Brain microvascular endothelial cell (primary cell): ENCODE measurements around the gene GSAP.
A peak's percentile ranks its signal among the peaks of the same experiment; 100 is the strongest.

ENCODE experiments used
- DNase-seq: peaks from one replicate; pipeline ENCODE4 v3.0.0-alpha.2; 2020
- H3K27ac ChIP-seq: fragments of 250-450 bp; sonication (Bioruptor Pico); 2 replicates; pipeline ENCODE4 v1.5.1; 2020; ENCODE audit warnings: mild to moderate bottlenecking, moderate library complexity
- H3K27me3 ChIP-seq: fragments of 250-450 bp; sonication (Bioruptor Pico); replicated peaks from 2 replicates; pipeline ENCODE4 v1.5.1; 2020; ENCODE audit warnings: mild to moderate bottlenecking
- H3K36me3 ChIP-seq: fragments of 250-450 bp; sonication (Bioruptor Pico); replicated peaks from 2 replicates; pipeline ENCODE4 v1.5.1; 2020; ENCODE audit warnings: mild to moderate bottlenecking
- H3K4me3 ChIP-seq: 2 replicates; pipeline ENCODE4 v1.5.1; 2011; ENCODE audit warnings: low read depth, mild to moderate bottlenecking, control low read depth, low read length, moderate library complexity
- CTCF ChIP-seq: IDR thresholded peaks from 2 replicates; pipeline ENCODE4 v1.5.1; 2011; ENCODE audit warnings: low read depth, mild to moderate bottlenecking, moderate library complexity, low read length, control low read depth, inconsistent platforms; ENCODE audit errors: missing control alignments
- in situ Hi-C: cut with HindIII; loops from 2 replicates; pipeline ENCODE4 v1.10.0; 2017; ENCODE audit warnings: low sequenced_read_pairs, low pct_ligation_motif_present

Gene GSAP

GRCh38 chr7:77330169-77330882 is 85.8 kb downstream of the GSAP start:
- TF ChIP-seq CTCF, result no peak
- H3K27me3 ChIP-seq, result no peaks in the 10 kb centered on the region
- H3K4me3 ChIP-seq, result no peak overlapping the region
- in situ Hi-C loops, result no loop called here
- DNase-seq, result no peak
- no peaks in the 10 kb centered on the region for H3K36me3 ChIP-seq
- H3K27ac ChIP-seq, result no peak overlapping the region

GRCh38 chr7:77329466-77330168 is 86.5 kb downstream of the GSAP start:
- Histone ChIP-seq H3K4me3 (no peak overlapping the region), H3K27ac (no peak overlapping the region), H3K27me3 (no peaks in the 10 kb centered on the region), H3K36me3 (no peaks in the 10 kb centered on the region)
- no peak for TF ChIP-seq CTCF
- no peak for DNase-seq
- in situ Hi-C loops, result no loop called here

GRCh38 chr7:77328669-77329068 is 87.5 kb downstream of the GSAP start:
- Histone ChIP-seq H3K27me3 (no peaks in the 10 kb centered on the region), H3K4me3 (no peak overlapping the region), H3K36me3 (no peaks in the 10 kb centered on the region), H3K27ac (peak overlapping the region; percentile 20)
- in situ Hi-C loops, result no loop called here
- no peak for DNase-seq
- no peak for TF ChIP-seq CTCF

GRCh38 chr7:77327932-77328628 is 88.1 kb downstream of the GSAP start:
- H3K27ac ChIP-seq, result peak overlapping the region; percentile 20
- no peak for DNase-seq

More at GRCh38 chr7:77327932-77328628, 88.1 kb downstream of the GSAP start:
- Histone ChIP-seq H3K36me3 (no peaks in the 10 kb centered on the region), H3K27me3 (no peaks in the 10 kb centered on the region), H3K4me3 (no peak overlapping the region)
- in situ Hi-C loops, result no loop called here
- no peak for TF ChIP-seq CTCF
